Measurements from ENCODE around the gene GRM6. TPM values are rescaled to one million over a fixed set of nuclear protein-coding genes. Genes with fewer than 3 reads are reported as not detected.

Gene GRM6
- total and polyA plus RNA-seq, 9 of the 15 experiments (the other 6 are each of a cell fraction or from before 2014, with no cell fraction given): not detected

DNA sequence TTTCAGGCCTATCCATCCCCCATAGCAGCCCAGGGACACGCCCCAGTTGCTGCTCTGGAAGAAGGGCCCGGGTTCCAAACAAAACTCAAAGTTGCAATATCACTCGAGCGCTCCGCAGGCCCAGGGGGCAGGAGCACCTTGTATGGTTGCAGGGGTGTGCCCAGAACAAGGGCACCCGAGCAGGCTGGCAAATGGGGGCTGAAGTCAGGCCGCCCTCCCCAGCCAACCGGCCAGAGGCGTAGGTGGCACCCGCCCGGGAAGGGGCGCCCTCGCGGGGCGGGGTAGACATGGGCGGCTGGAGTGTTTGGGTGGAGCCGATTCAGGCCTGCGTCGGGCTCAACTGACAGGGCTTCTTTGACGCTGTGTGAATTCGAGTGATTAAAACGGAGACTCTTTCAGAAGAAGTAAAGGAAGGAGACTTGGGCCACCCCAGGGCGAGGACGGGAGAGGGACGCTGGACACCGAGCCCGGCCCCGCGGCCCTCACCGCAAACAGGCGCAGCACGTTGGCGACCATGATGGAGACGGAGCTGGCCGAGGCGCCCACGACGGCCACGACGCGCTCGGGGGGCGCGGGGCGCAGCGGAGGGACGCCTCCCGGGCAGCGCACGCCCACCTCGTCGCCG lies 1.1 kb downstream of the GRM6 start:
- TF ChIP-seq, protein P1, sequence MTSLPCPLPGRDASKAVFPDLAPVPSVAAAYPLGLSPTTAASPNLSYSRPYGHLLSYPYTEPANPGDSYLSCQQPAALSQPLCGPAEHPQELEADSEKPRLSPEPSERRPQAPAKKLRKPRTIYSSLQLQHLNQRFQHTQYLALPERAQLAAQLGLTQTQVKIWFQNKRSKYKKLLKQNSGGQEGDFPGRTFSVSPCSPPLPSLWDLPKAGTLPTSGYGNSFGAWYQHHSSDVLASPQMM (CRISPR knock-in tag; IDR thresholded peaks at IDR 0.05): no peak
- no peak for TF ChIP-seq DPF2 (IDR thresholded peaks at IDR 0.05)
- TF ChIP-seq, protein P2, sequence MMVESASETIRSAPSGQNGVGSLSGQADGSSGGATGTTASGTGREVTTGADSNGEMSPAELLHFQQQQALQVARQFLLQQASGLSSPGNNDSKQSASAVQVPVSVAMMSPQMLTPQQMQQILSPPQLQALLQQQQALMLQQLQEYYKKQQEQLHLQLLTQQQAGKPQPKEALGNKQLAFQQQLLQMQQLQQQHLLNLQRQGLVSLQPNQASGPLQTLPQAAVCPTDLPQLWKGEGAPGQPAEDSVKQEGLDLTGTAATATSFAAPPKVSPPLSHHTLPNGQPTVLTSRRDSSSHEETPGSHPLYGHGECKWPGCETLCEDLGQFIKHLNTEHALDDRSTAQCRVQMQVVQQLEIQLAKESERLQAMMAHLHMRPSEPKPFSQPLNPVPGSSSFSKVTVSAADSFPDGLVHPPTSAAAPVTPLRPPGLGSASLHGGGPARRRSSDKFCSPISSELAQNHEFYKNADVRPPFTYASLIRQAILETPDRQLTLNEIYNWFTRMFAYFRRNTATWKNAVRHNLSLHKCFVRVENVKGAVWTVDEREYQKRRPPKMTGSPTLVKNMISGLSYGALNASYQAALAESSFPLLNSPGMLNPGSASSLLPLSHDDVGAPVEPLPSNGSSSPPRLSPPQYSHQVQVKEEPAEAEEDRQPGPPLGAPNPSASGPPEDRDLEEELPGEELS (CRISPR knock-in tag; IDR thresholded peaks at IDR 0.05; ENCODE audit: borderline replicate concordance): no peak
- TF ChIP-seq, protein P3, sequence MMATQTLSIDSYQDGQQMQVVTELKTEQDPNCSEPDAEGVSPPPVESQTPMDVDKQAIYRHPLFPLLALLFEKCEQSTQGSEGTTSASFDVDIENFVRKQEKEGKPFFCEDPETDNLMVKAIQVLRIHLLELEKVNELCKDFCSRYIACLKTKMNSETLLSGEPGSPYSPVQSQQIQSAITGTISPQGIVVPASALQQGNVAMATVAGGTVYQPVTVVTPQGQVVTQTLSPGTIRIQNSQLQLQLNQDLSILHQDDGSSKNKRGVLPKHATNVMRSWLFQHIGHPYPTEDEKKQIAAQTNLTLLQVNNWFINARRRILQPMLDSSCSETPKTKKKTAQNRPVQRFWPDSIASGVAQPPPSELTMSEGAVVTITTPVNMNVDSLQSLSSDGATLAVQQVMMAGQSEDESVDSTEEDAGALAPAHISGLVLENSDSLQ (IDR thresholded peaks at IDR 0.05): no peak
- TF ChIP-seq RBBP5 (IDR thresholded peaks at IDR 0.05; ENCODE audit: borderline replicate concordance, insufficient read depth, low read length, poor library complexity, severe bottlenecking): no peak
- TF ChIP-seq, protein P4, sequence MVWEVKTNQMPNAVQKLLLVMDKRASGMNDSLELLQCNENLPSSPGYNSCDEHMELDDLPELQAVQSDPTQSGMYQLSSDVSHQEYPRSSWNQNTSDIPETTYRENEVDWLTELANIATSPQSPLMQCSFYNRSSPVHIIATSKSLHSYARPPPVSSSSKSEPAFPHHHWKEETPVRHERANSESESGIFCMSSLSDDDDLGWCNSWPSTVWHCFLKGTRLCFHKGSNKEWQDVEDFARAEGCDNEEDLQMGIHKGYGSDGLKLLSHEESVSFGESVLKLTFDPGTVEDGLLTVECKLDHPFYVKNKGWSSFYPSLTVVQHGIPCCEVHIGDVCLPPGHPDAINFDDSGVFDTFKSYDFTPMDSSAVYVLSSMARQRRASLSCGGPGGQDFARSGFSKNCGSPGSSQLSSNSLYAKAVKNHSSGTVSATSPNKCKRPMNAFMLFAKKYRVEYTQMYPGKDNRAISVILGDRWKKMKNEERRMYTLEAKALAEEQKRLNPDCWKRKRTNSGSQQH (CRISPR knock-in tag; IDR thresholded peaks at IDR 0.05): no peak
- TF ChIP-seq CBX2 (IDR thresholded peaks at IDR 0.05; ENCODE audit: insufficient read depth, low read length, poor library complexity, severe bottlenecking): no peak
- TF ChIP-seq, protein P5, sequence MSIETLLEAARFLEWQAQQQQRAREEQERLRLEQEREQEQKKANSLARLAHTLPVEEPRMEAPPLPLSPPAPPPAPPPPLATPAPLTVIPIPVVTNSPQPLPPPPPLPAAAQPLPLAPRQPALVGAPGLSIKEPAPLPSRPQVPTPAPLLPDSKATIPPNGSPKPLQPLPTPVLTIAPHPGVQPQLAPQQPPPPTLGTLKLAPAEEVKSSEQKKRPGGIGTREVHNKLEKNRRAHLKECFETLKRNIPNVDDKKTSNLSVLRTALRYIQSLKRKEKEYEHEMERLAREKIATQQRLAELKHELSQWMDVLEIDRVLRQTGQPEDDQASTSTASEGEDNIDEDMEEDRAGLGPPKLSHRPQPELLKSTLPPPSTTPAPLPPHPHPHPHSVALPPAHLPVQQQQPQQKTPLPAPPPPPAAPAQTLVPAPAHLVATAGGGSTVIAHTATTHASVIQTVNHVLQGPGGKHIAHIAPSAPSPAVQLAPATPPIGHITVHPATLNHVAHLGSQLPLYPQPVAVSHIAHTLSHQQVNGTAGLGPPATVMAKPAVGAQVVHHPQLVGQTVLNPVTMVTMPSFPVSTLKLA (conservative IDR thresholded peaks at IDR 0.05): no peak
- no peak for TF ChIP-seq KLF1 (tag; IDR thresholded peaks at IDR 0.05)
- TF ChIP-seq, protein P6, sequence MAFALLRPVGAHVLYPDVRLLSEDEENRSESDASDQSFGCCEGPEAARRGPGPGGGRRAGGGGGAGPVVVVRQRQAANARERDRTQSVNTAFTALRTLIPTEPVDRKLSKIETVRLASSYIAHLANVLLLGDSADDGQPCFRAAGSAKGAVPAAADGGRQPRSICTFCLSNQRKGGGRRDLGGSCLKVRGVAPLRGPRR (CRISPR knock-in tag; IDR thresholded peaks at IDR 0.05): no peak
- in situ Hi-C loops (cut with MboI) (no loop called here), intact Hi-C loops (cut with micrococcal nuclease) (no loop called here)
- Histone ChIP-seq H3K27me3 (ENCODE audit: control insufficient read depth in 2 of 2, insufficient read depth in 2 of 2, low read length in 2 of 2) (peaks cover 0 to 56% of the 10 kb centered on the region in 2 experiments; a peak in 2 of 5 replicates), H3K4me1 (replicated peaks in 1 of 2; ENCODE audit: control insufficient read depth in 2 of 2, insufficient read depth in 2 of 2, low read length in 2 of 2) (no peaks in the 10 kb centered on the region; a peak in 1 of 5 replicates), H3K36me3 (ENCODE audit: control insufficient read depth, insufficient read depth, low read length) (no peaks in the 10 kb centered on the region), H2AFZ (ENCODE audit: low read depth, low read length) (no peak overlapping the region), H3K9me1 (ENCODE audit: control insufficient read depth, insufficient read depth, low read length) (no peaks in the 10 kb centered on the region), H4K20me1 (replicated peaks; ENCODE audit: control insufficient read depth, insufficient read depth, low read length) (no peaks in the 10 kb centered on the region), H3K27ac (ENCODE audit: extremely low read depth, low read depth, low read length) (no peak overlapping the region), H3K79me2 (ENCODE audit: control insufficient read depth, insufficient read depth, low read length) (no peaks in the 10 kb centered on the region), H3K4me3 (no peak overlapping the region), H3K4me2 (ENCODE audit: insufficient read depth, low read length) (no peak overlapping the region), H3K9me3 (replicated peaks; ENCODE audit: control insufficient read depth, insufficient read depth, low read depth, low read length) (no peaks in the 10 kb centered on the region), H3K9ac (ENCODE audit: insufficient read depth in 1 of 2, low read depth in 2 of 2, low read length in 2 of 2) (no peak overlapping the region)
- 9% methylated on average over 41 of the region's 53 CpGs for WGBS (ENCODE audit: insufficient coverage, low coverage, missing lambda C conversion rate)
- no peak for FAIRE-seq
- no TSS peak for BruUV-seq (replicated peaks)
- POLR2A ChIA-PET: no interaction called here
- CTCF ChIA-PET (ENCODE audit: low intra/inter-chr PET ratio): no interaction called here
- no peak for ATAC-seq
- no peak for DNase-seq (ENCODE audit: extremely low read depth in 1 of 4, low spot score in 3 of 4)

Data from K562 (cell line).